HepG2 (cell line): ENCODE measurements around the gene ANAPC1. TPM values are rescaled to one million over a fixed set of nuclear protein-coding genes. Genes with fewer than 3 reads are reported as not detected.

Experiments
- CREB3 ChIP-seq: sonication (generic); formaldehyde crosslinking; IDR thresholded peaks from 2 replicates; pipeline ENCODE4 v1.5.0; 2020; ENCODE audit warnings: missing genetic modification reagents
- EED ChIP-seq: sonication (generic); formaldehyde crosslinking; IDR thresholded peaks from 2 replicates; pipeline ENCODE4 v1.5.0; 2020; ENCODE audit warnings: mild to moderate bottlenecking, missing genetic modification reagents
- FOXO1 ChIP-seq: sonication (generic); formaldehyde crosslinking; IDR thresholded peaks from 2 replicates; pipeline ENCODE4 v1.4.0; 2020; ENCODE audit warnings: missing genetic modification reagents
- RAD51 ChIP-seq: fragments of 450-650 bp; IDR thresholded peaks from 2 replicates; pipeline ENCODE4 v1.6.1; 2016; ENCODE audit warnings: borderline replicate concordance
- U2AF2 ChIP-seq: fragments of 200-400 bp; formaldehyde crosslinking; IDR thresholded peaks from 2 replicates; pipeline ENCODE4 v1.6.1; 2017; ENCODE audit warnings: low read depth, mild to moderate bottlenecking, low read length
- YY1 ChIP-seq: IDR thresholded peaks from 2 replicates; pipeline ENCODE4 v1.6.1; 2011; ENCODE audit warnings: low read length, low read depth, moderate library complexity, mild to moderate bottlenecking; ENCODE audit not compliant: insufficient read depth, insufficient replicate concordance
- ZFP82 ChIP-seq: sonication (generic); formaldehyde crosslinking; IDR thresholded peaks from 2 replicates; pipeline ENCODE4 v1.5.1; 2020; ENCODE audit warnings: mild to moderate bottlenecking, missing genetic modification reagents, borderline replicate concordance
- ZNF18 ChIP-seq: sonication (generic); formaldehyde crosslinking; IDR thresholded peaks from 2 replicates; pipeline ENCODE4 v1.8.0; 2022; ENCODE audit warnings: mild to moderate bottlenecking, missing genetic modification reagents; ENCODE audit not compliant: insufficient replicate concordance
- ZNF496 ChIP-seq: sonication (generic); formaldehyde crosslinking; IDR thresholded peaks from 2 replicates; pipeline ENCODE4 v1.8.1; 2023; ENCODE audit warnings: mild to moderate bottlenecking, moderate library complexity, missing genetic modification reagents; ENCODE audit not compliant: insufficient replicate concordance
- ZNF549 ChIP-seq: sonication (generic); formaldehyde crosslinking; IDR thresholded peaks from 2 replicates; pipeline ENCODE4 v1.5.0; 2020; ENCODE audit warnings: missing genetic modification reagents
- ZNF550 ChIP-seq: sonication (generic); formaldehyde crosslinking; IDR thresholded peaks from 2 replicates; pipeline ENCODE4 v1.4.0; 2020; ENCODE audit warnings: mild to moderate bottlenecking, missing genetic modification reagents, borderline replicate concordance
- ZNF563 ChIP-seq: sonication (generic); formaldehyde crosslinking; IDR thresholded peaks from 2 replicates; pipeline ENCODE4 v1.8.0; 2022; ENCODE audit warnings: mild to moderate bottlenecking, moderate library complexity, missing genetic modification reagents
- ZNF609 ChIP-seq: sonication (generic); formaldehyde crosslinking; IDR thresholded peaks from 2 replicates; pipeline ENCODE4 v1.4.0; 2020; ENCODE audit warnings: mild to moderate bottlenecking, missing genetic modification reagents, borderline replicate concordance
- ZNF737 ChIP-seq: sonication (generic); formaldehyde crosslinking; IDR thresholded peaks from 2 replicates; pipeline ENCODE4 v1.5.0; 2020; ENCODE audit warnings: missing genetic modification reagents, mild to moderate bottlenecking, borderline replicate concordance
- ZNF780A ChIP-seq: sonication (generic); formaldehyde crosslinking; IDR thresholded peaks from 2 replicates; pipeline ENCODE4 v1.8.0; 2022; ENCODE audit warnings: mild to moderate bottlenecking, missing genetic modification reagents, moderate library complexity
- ZNF839 ChIP-seq: sonication (generic); formaldehyde crosslinking; IDR thresholded peaks from 2 replicates; pipeline ENCODE4 v1.4.0; 2020; ENCODE audit warnings: missing genetic modification reagents, mild to moderate bottlenecking, borderline replicate concordance
- polyA plus RNA-seq, 8 experiments: library from polyadenylated mRNA; depleted of rRNA in 3 of 8; stranded (reverse) in 7 of 8; unstranded in 1 of 8; fragments of >200 nt; fragmentation: Illumina TruSeq in 4 of 8; extraction: Trizol in 4 of 8; gene quantifications; 2 replicates each; pipeline versions ENCODE4 v1.2.1 to v1.2.3, GENCODE V29; 2011 to 2016; ENCODE audit warnings: low read depth in 4 of 8, missing spikeins in 1 of 8, mixed read lengths in 1 of 8; ENCODE audit not compliant: insufficient read depth in 1 of 8
- total RNA-seq, 5 experiments: library from RNA; depleted of rRNA; stranded (reverse); fragments of >200 nt; fragmentation: Illumina TruSeq; extraction: Trizol; gene quantifications; 2 replicates each; pipeline ENCODE4 v1.2.3, GENCODE V29; 2016; ENCODE audit warnings: low read depth in 1 of 5
- TF ChIP-seq, protein P1 (sequence below): sonication (generic); formaldehyde crosslinking; IDR thresholded peaks from 2 replicates; pipeline ENCODE4 v1.5.0; 2020; ENCODE audit warnings: mild to moderate bottlenecking, missing genetic modification reagents

ANAPC1 gene
- total and polyA plus RNA-seq, 2 of the 13 experiments (the other 11 are each of a cell fraction or from before 2014, with no cell fraction given): 50.0 to 89.7 TPM

DNA sequence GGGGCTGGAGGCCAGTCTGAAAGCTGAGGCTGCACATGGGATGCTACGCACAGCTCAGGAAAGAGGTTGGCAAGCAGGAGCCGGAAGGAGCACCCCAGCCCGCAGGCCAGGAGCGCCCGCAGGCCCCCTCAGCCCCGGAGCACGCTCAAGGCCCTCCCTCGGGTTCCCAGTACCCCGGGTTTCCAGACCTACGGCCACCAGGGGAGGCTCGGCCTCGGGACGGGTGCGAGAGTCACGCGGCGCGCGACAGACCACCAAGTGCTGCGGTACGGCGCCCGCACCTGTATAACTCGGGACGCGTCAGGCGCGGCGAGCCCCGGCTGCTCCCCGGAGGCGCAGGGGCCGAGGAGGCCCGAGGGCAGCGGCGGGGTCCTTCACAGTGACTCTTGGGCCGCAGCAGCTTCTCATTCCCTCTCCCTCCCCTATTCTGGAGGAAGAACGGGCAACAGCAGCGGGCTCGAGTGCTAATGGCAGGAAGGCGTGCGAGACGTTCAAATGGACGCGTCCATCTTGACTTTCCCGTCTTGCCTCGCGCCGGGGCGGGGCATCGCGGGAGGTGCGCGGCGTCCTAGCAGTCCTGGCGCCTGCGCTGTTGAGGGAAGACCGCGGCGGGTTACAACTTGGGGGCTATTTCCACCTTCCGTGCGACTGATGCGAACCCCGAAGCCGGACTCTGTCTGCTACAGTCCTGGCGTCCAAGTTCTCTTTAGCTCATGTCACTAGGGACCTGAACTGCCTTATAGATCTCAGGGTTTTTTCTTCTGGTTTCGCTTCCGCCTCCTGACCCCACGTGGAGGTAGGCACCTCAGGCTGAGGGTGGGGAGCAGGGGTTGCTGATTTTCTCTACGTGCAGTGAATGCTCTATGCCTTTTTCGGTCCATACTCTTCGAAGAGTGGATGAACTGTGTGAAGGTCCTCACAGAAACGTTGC, at the start of gene ANAPC1 (continued):
- TF ChIP-seq ZNF737 (CRISPR knock-in tag): peak; percentile 92; the same call in 1 of the 2 replicates
- TF ChIP-seq CREB3 (CRISPR knock-in tag): no peak
- peak; percentile 80 for TF ChIP-seq ZNF18 (CRISPR knock-in tag)
- TF ChIP-seq RAD51: no peak
- peak; percentile 98 for TF ChIP-seq YY1
- no peak; the same call in 1 of the 2 replicates for TF ChIP-seq ZNF780A (CRISPR knock-in tag)
- TF ChIP-seq ZNF496: no peak
- peak; percentile 91; the same call in 1 of the 2 replicates for TF ChIP-seq ZFP82 (CRISPR knock-in tag)
- TF ChIP-seq FOXO1: no peak; the same call in 1 of the 2 replicates
- no peak for TF ChIP-seq ZNF549 (CRISPR knock-in tag)
- peak; percentile 86; the same call in 1 of the 2 replicates for TF ChIP-seq ZNF839 (CRISPR knock-in tag)
- TF ChIP-seq ZNF563: peak; percentile 94
- TF ChIP-seq EED (CRISPR knock-in tag): peak; percentile 97
- peak; percentile 15; the same call in 1 of the 2 replicates for TF ChIP-seq U2AF2
- TF ChIP-seq, protein P1, sequence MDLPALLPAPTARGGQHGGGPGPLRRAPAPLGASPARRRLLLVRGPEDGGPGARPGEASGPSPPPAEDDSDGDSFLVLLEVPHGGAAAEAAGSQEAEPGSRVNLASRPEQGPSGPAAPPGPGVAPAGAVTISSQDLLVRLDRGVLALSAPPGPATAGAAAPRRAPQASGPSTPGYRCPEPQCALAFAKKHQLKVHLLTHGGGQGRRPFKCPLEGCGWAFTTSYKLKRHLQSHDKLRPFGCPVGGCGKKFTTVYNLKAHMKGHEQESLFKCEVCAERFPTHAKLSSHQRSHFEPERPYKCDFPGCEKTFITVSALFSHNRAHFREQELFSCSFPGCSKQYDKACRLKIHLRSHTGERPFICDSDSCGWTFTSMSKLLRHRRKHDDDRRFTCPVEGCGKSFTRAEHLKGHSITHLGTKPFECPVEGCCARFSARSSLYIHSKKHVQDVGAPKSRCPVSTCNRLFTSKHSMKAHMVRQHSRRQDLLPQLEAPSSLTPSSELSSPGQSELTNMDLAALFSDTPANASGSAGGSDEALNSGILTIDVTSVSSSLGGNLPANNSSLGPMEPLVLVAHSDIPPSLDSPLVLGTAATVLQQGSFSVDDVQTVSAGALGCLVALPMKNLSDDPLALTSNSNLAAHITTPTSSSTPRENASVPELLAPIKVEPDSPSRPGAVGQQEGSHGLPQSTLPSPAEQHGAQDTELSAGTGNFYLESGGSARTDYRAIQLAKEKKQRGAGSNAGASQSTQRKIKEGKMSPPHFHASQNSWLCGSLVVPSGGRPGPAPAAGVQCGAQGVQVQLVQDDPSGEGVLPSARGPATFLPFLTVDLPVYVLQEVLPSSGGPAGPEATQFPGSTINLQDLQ (CRISPR knock-in tag): peak; percentile 95
- TF ChIP-seq ZNF609 (CRISPR knock-in tag): peak; percentile 63
- 0 out of 2 replicates have a peak, but pooled peaks have one; percentile 36 for TF ChIP-seq ZNF550
